Thyroid gland (tissue), 4 donors: ENCODE results near the gene HESX1.

Experiments
- POLR2A ChIP-seq, 2 donors: fragments of 450-650 bp; IDR thresholded peaks; one replicate each; pipeline ENCODE4 v1.6.1; 2017; ENCODE audit warnings: antibody characterized with exemption in 2 of 2, mild to moderate bottlenecking in 2 of 2, moderate library complexity in 1 of 2
- TF ChIP-seq, protein P1 (sequence below), 6 experiments: fragments of 200-600 bp in 3 of 6; fragments of 450-650 bp in 3 of 6; sonication (generic) in 3 of 6; IDR thresholded peaks; one replicate each; pipeline ENCODE4 v1.5.1; 2016 to 2019; ENCODE audit warnings: antibody characterized with exemption in 6 of 6, mild to moderate bottlenecking in 2 of 6, inconsistent platforms in 1 of 6, moderate library complexity in 1 of 6

DNA sequence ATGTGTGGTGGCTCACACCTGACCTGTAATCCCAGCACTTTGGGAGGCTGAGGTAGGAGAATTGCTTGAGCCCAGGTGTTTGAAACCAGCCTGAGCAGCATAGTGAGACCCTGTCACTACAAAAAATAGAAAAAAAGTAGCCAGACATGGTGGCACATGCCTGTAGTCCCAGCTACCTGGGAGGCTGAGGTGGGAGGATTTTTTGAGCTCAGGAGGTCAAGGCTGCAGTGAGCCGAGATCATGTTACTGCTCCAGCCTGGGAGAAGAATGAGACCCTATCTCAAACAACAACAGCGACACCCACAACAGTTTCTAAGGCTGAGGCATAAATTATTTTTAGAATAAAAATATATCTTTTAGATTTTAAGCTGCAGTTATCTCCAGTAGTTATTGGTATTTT is 34.0 kb upstream of the HESX1 start:
- no peak for TF ChIP-seq POLR2A (IDR thresholded peaks at IDR 0.05)
- TF ChIP-seq, protein P1, sequence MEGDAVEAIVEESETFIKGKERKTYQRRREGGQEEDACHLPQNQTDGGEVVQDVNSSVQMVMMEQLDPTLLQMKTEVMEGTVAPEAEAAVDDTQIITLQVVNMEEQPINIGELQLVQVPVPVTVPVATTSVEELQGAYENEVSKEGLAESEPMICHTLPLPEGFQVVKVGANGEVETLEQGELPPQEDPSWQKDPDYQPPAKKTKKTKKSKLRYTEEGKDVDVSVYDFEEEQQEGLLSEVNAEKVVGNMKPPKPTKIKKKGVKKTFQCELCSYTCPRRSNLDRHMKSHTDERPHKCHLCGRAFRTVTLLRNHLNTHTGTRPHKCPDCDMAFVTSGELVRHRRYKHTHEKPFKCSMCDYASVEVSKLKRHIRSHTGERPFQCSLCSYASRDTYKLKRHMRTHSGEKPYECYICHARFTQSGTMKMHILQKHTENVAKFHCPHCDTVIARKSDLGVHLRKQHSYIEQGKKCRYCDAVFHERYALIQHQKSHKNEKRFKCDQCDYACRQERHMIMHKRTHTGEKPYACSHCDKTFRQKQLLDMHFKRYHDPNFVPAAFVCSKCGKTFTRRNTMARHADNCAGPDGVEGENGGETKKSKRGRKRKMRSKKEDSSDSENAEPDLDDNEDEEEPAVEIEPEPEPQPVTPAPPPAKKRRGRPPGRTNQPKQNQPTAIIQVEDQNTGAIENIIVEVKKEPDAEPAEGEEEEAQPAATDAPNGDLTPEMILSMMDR (IDR thresholded peaks at IDR 0.05) = no peak
